ENCODE results near the gene LTC4S. TPM values are rescaled to one million over a fixed set of nuclear protein-coding genes. Genes with fewer than 3 reads are reported as not detected.

LTC4S gene
- total and polyA plus RNA-seq, 4 donors = 4.0 to 25.3 (median 8.3) TPM

GRCh38 chr5:179817470-179817840 lies 23.7 kb downstream of the LTC4S start:
- peaks cover 3 to 31% (median 12%) of the 10 kb centered on the region in 5 donors for H3K4me1 ChIP-seq (ENCODE audit: control insufficient read depth in 5 of 5, insufficient read depth in 5 of 5, low read length in 5 of 5)
- no peaks in the 10 kb centered on the region for H3K27me3 ChIP-seq (ENCODE audit: control insufficient read depth in 3 of 3, insufficient read depth in 3 of 3, low read length in 2 of 3)
- DNase-seq (no peak), ATAC-seq (ENCODE audit: insufficient read depth, low FRiP score) (no peak)
- H3K9me3 ChIP-seq (ENCODE audit: control insufficient read depth in 4 of 4, insufficient read depth in 3 of 4, low read length in 3 of 4) = no peaks in the 10 kb centered on the region
- H3K9ac ChIP-seq (ENCODE audit: insufficient read depth in 1 of 2, low read length in 2 of 2) = no peak overlapping the region
- 88 to 91% methylated on average over 8 of the region's 8 CpGs for WGBS, 2 donors
- TF ChIP-seq CTCF (IDR thresholded peaks at IDR 0.05; ENCODE audit: control extremely low read depth, extremely low read depth) = no peak
- no peak overlapping the region for H3K27ac ChIP-seq (ENCODE audit: low read depth in 1 of 2, low read length in 1 of 2)
- H3K4me3 ChIP-seq = no peak overlapping the region
- peaks cover 0 to 11% (median 3%) of the 10 kb centered on the region in 4 donors for H3K36me3 ChIP-seq (ENCODE audit: control insufficient read depth in 4 of 4, insufficient read depth in 4 of 4, low read length in 4 of 4)

- H3K4me3 ChIP-seq = peak overlapping the region; percentile 27
- no peaks in the 10 kb centered on the region for H3K27me3 ChIP-seq (ENCODE audit: control insufficient read depth in 3 of 3, insufficient read depth in 3 of 3, low read length in 2 of 3)
- peaks cover 5 to 35% (median 12%) of the 10 kb centered on the region in 5 donors for H3K4me1 ChIP-seq (ENCODE audit: control insufficient read depth in 5 of 5, insufficient read depth in 5 of 5, low read length in 5 of 5)
- no peak for ATAC-seq (ENCODE audit: insufficient read depth, low FRiP score)
- no peak for DNase-seq
- no peak for TF ChIP-seq CTCF (IDR thresholded peaks at IDR 0.05; ENCODE audit: control extremely low read depth, extremely low read depth)
- no peak overlapping the region for H3K9ac ChIP-seq (ENCODE audit: insufficient read depth in 1 of 2, low read length in 2 of 2)
- peak overlapping the region; percentile 91 to 95 for H3K27ac ChIP-seq (ENCODE audit: low read depth in 1 of 2, low read length in 1 of 2)
- H3K36me3 ChIP-seq (ENCODE audit: control insufficient read depth in 4 of 4, insufficient read depth in 4 of 4, low read length in 4 of 4) = peaks cover 0 to 15% (median 3%) of the 10 kb centered on the region in 4 donors
- 55 to 65% methylated on average over 14 of the region's 14 CpGs for WGBS, 2 donors
- H3K9me3 ChIP-seq (ENCODE audit: control insufficient read depth in 4 of 4, insufficient read depth in 3 of 4, low read length in 3 of 4) = no peaks in the 10 kb centered on the region
These were observed 24.3 kb downstream of the LTC4S start for GRCh38 chr5:179817890-179818745.

- no peaks in the 10 kb centered on the region for H3K27me3 ChIP-seq (ENCODE audit: control insufficient read depth in 3 of 3, insufficient read depth in 3 of 3, low read length in 2 of 3)
- no peaks in the 10 kb centered on the region for H3K9me3 ChIP-seq (ENCODE audit: control insufficient read depth in 4 of 4, insufficient read depth in 3 of 4, low read length in 3 of 4)
- peak overlapping the region in 1 of 2 donors; percentile 42 for H3K9ac ChIP-seq (ENCODE audit: insufficient read depth in 1 of 2, low read length in 2 of 2)
- TF ChIP-seq CTCF (IDR thresholded peaks at IDR 0.05; ENCODE audit: control extremely low read depth, extremely low read depth) = no peak
- DNase-seq (peak; percentile 89 to 93 (median 89)), ATAC-seq (ENCODE audit: insufficient read depth, low FRiP score) (peak; percentile 50)
- H3K4me3 ChIP-seq = peak overlapping the region; percentile 27
- peak overlapping the region; percentile 91 to 95 for H3K27ac ChIP-seq (ENCODE audit: low read depth in 1 of 2, low read length in 1 of 2)
- peaks cover 0 to 21% (median 2%) of the 10 kb centered on the region in 4 donors for H3K36me3 ChIP-seq (ENCODE audit: control insufficient read depth in 4 of 4, insufficient read depth in 4 of 4, low read length in 4 of 4)
- H3K4me1 ChIP-seq (ENCODE audit: control insufficient read depth in 5 of 5, insufficient read depth in 5 of 5, low read length in 5 of 5) = peaks cover 5 to 41% (median 12%) of the 10 kb centered on the region in 5 donors
- 1% methylated on average over 27 to 35 of the region's 35 CpGs for WGBS, 2 donors
These were observed 25.0 kb downstream of the LTC4S start for GRCh38 chr5:179818746-179819295.
